ENCODE measurements around the gene TRPM2. TPM values are rescaled to one million over a fixed set of nuclear protein-coding genes. Genes with fewer than 3 reads are reported as not detected.
"Not testable (repeated sequence)": the region's sequence is repeated elsewhere in the genome, so short reads cannot be mapped to it uniquely, and the experiment has no call there.

TRPM2 gene
- total RNA-seq, 1 donor from 2014 or later = 0.07 TPM

DNA sequence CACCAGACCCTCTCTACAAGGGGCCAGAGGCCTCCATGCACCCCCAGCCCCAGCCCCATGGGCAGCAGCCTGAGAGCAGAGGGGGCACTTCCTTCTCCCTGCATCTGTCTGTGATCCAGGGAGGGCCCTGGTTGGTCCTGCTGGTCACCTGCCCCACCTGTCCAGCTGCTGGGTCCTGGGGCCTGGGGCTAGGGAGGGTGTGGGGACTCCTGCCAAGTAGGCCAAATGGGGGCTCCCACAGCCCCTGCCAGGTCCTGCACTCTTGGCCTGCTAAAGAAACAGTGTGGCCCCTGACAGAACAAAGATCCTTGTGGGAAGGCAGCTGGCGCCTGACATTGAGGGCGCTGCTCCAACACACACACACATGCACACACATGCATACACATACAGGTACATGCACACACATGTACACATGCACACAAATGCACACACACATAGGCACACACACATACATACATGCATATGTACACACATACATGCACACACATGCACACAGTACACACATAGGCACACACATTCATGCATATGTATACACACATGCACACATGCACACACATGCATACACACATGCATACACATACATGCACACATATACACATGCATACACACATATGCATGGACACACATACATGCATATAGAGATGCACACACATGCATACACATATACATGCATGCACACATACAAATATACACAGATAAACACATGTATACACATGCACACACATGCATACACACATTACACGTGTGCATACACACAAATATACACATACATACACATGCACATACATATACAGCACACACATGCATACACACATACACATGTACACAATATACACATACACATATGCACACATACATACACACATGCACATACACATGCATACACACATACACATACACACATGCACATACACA lies 49.9 kb downstream of the TRPM2 start:
- Mint-ChIP-seq H3K27me3 (peaks cover 3% of the 10 kb centered on the region), H3K4me1 (ENCODE audit: unreplicated experiment) (no peaks in the 10 kb centered on the region), H3K4me3 (no peak overlapping the region), H3K27ac (no peak overlapping the region), H3K9me3 (no peaks in the 10 kb centered on the region), H3K36me3 (no peaks in the 10 kb centered on the region)
- DNase-seq (ENCODE audit: extremely low spot score, unreplicated experiment) = peak; percentile 54
- TF ChIP-seq, protein P1, sequence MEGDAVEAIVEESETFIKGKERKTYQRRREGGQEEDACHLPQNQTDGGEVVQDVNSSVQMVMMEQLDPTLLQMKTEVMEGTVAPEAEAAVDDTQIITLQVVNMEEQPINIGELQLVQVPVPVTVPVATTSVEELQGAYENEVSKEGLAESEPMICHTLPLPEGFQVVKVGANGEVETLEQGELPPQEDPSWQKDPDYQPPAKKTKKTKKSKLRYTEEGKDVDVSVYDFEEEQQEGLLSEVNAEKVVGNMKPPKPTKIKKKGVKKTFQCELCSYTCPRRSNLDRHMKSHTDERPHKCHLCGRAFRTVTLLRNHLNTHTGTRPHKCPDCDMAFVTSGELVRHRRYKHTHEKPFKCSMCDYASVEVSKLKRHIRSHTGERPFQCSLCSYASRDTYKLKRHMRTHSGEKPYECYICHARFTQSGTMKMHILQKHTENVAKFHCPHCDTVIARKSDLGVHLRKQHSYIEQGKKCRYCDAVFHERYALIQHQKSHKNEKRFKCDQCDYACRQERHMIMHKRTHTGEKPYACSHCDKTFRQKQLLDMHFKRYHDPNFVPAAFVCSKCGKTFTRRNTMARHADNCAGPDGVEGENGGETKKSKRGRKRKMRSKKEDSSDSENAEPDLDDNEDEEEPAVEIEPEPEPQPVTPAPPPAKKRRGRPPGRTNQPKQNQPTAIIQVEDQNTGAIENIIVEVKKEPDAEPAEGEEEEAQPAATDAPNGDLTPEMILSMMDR (conservative IDR thresholded peaks at IDR 0.05) = no peak

DNA sequence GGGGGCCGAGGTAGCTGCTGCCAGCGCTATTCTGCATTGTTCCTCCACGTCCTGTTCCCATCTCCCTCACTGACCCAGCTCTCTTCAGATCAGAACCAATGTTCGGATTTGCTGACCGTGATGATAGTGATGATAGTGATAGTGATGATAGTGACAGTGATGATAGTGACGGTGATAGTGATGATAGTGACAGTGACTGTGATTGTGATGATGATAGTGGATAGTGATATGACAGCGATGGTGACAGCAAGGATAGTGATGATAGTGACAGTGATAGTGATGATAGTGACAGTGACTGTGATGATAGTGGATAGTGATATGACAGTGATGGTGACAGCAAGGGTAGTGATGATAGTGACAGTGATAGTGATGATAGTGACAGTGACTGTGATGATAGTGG lies 51.1 kb downstream of the TRPM2 start:
- H3K4me3 Mint-ChIP-seq; H3K27me3 Mint-ChIP-seq; H3K4me1 Mint-ChIP-seq (ENCODE audit: unreplicated experiment); H3K9me3 Mint-ChIP-seq; H3K36me3 Mint-ChIP-seq; H3K27ac Mint-ChIP-seq: not testable (repeated sequence)
- peak; percentile 10 for DNase-seq (ENCODE audit: extremely low spot score, unreplicated experiment)

DNA sequence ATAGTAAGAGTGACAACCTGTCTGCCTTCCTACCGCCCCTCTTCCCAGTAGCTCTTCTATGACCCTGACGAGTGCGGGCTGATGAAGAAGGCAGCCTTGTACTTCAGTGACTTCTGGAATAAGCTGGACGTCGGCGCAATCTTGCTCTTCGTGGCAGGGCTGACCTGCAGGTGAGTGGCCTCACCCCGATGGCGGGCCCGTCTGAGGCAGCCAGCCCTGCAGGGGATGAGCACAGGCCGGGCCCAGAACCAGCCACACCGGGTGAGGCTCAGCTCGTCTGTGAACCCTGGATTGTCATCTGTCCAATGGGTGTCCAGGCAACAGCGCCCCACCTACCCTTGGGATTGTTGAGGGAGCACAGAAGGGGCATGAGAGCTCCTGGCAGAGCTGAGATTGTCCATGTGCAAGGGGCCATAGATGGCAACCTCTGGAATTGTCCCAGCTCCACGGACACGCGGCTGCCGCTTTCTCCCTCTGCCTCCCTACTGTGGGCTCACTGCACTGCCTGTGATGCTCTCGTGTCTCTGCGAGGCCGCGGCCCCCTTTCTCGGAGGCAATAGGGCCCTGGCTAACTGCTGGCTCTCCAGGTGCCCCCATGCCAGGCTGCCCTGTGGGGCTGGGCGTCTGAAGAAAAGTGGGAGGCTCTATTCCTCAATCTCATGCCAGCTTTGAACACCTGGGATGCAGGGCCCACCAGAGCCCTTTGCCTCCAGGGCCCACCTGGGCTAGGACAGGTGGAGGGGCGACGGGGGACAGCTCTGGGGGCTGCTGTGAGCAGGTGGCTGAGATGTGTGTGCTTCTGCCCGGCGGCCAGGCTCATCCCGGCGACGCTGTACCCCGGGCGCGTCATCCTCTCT lies 51.9 kb downstream of the TRPM2 start:
- Mint-ChIP-seq H3K36me3 (no peaks in the 10 kb centered on the region), H3K4me3 (no peak overlapping the region), H3K9me3 (peaks cover 5% of the 10 kb centered on the region), H3K27me3 (peaks cover 3% of the 10 kb centered on the region), H3K4me1 (ENCODE audit: unreplicated experiment) (no peaks in the 10 kb centered on the region), H3K27ac (no peak overlapping the region)
- peak; percentile 64 for DNase-seq (ENCODE audit: extremely low spot score, unreplicated experiment)
- TF ChIP-seq, protein P1 (conservative IDR thresholded peaks at IDR 0.05) = no peak

DNA sequence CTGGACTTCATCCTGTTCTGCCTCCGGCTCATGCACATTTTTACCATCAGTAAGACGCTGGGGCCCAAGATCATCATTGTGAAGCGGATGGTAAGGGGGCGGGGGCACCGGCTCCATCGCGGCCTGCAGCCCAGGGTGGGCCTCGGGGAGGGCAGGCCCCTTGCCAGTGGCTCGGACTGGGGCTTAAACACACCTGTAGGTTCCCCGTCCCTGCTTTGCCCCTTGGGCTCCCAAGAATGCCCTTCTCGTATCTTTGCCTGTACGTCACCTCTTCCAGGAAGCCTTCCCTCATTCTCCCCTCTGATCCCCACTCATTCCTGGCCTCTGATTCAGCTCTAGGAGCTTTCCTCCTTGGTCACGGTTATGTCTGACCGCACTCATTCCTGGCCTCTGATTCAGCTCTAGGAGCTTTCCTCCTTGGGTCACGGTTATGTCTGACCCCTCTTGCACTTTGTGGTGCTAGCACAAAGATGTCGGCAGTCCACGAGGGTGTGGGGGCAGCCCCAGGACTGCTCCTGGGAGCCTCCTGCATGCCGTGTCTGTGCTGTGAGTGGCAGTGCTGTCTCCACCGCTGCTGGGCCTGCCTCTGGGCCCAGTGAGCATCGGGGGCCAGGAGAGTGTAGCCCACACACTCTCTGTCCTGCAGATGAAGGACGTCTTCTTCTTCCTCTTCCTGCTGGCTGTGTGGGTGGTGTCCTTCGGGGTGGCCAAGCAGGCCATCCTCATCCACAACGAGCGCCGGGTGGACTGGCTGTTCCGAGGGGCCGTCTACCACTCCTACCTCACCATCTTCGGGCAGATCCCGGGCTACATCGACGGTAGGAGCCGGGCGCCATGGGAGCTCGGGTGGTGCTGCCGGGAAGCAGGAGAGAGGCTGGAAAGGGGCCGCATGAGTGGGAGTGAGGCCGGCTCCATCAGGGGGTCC lies 52.8 kb downstream of the TRPM2 start:
- DNase-seq (ENCODE audit: extremely low spot score, unreplicated experiment) = peak; percentile 58
- H3K9me3 Mint-ChIP-seq = peaks cover 5% of the 10 kb centered on the region
- no peak overlapping the region for H3K4me3 Mint-ChIP-seq
- TF ChIP-seq, protein P1 (conservative IDR thresholded peaks at IDR 0.05) = no peak
- no peaks in the 10 kb centered on the region for H3K36me3 Mint-ChIP-seq
- no peak overlapping the region for H3K27ac Mint-ChIP-seq
- H3K4me1 Mint-ChIP-seq (ENCODE audit: unreplicated experiment) = no peaks in the 10 kb centered on the region
- H3K27me3 Mint-ChIP-seq = peaks cover 3% of the 10 kb centered on the region

DNA sequence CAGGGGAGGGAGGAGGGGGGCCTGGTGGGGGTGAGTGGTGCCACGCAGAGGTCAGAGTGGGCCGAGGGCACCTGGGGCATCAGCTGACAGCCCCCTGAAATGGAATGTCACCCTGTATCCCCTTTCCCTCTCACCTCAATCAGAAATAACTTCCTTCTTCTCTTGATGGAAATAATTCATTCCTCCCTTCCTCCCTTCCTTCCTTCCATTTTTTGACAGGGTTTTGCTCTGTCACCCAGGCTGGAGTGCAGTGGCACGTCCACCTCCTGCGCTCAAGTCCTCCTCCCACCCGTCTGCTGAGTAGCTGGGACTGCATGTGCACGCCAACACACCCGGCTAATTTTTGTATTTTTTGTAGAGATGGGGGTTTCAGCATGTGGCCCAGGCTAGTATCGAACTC lies 53.5 kb downstream of the TRPM2 start:
- H3K9me3 Mint-ChIP-seq = peaks cover 5% of the 10 kb centered on the region
- no peak overlapping the region for H3K4me3 Mint-ChIP-seq
- no peaks in the 10 kb centered on the region for H3K4me1 Mint-ChIP-seq (ENCODE audit: unreplicated experiment)
- peaks cover 6% of the 10 kb centered on the region for H3K27me3 Mint-ChIP-seq
- no peak overlapping the region for H3K27ac Mint-ChIP-seq
- no peaks in the 10 kb centered on the region for H3K36me3 Mint-ChIP-seq
- TF ChIP-seq, protein P1 (conservative IDR thresholded peaks at IDR 0.05) = no peak
- no peak for DNase-seq (ENCODE audit: extremely low spot score, unreplicated experiment)
